SK-N-SH treated with all-trans-retinoic acid at 6 μM for 48 hours (cell line): ENCODE measurements around the gene IGFBP3.

Experiments used
- ATAC-seq: fragments of 200-7000 bp; cut with Tn5 transposase; 3 replicates; pipeline ENCODE4 v1.9.1; 2020; ENCODE audit warnings: mild to moderate bottlenecking, moderate library complexity
- ARNTL ChIP-seq: fragments of 450-650 bp; formaldehyde crosslinking; IDR thresholded peaks from 2 replicates; pipeline ENCODE4 v1.5.0; 2020; ENCODE audit warnings: low read depth, mild to moderate bottlenecking, moderate library complexity, borderline replicate concordance
- CSDC2 ChIP-seq: fragments of 250-450 bp; sonication (Bioruptor Pico); IDR thresholded peaks from 2 replicates; pipeline ENCODE4 v1.5.0; 2020; ENCODE audit warnings: mild to moderate bottlenecking, moderate library complexity
- GLIS3 ChIP-seq: fragments of 250-450 bp; sonication (Bioruptor Pico); IDR thresholded peaks from 2 replicates; pipeline ENCODE4 v1.5.0; 2020; ENCODE audit warnings: mild to moderate bottlenecking, moderate library complexity
- ISL1 ChIP-seq: fragments of 250-450 bp; sonication (Bioruptor Pico); IDR thresholded peaks from 2 replicates; pipeline ENCODE4 v2.1.2; 2022; ENCODE audit warnings: mild to moderate bottlenecking, moderate library complexity
- PPARA ChIP-seq: fragments of 250-450 bp; sonication (Bioruptor Pico); IDR thresholded peaks from 2 replicates; pipeline ENCODE4 v1.5.0; 2020; ENCODE audit warnings: mild to moderate bottlenecking, borderline replicate concordance
- RARB ChIP-seq: fragments of 250-450 bp; sonication (Bioruptor Pico); IDR thresholded peaks from 2 replicates; pipeline ENCODE4 v1.8.0; 2021; ENCODE audit warnings: mild to moderate bottlenecking, moderate library complexity
- SNAI2 ChIP-seq: fragments of 250-450 bp; sonication (Bioruptor Pico); IDR thresholded peaks from 2 replicates; pipeline ENCODE4 v1.5.0; 2020; ENCODE audit warnings: mild to moderate bottlenecking, moderate library complexity
- TOX ChIP-seq: fragments of 250-450 bp; sonication (Bioruptor Pico); IDR thresholded peaks from 2 replicates; pipeline ENCODE4 v1.8.0; 2021; ENCODE audit warnings: mild to moderate bottlenecking, moderate library complexity, borderline replicate concordance
- ZC3H10 ChIP-seq: fragments of 250-450 bp; sonication (Bioruptor Pico); IDR thresholded peaks from 2 replicates; pipeline ENCODE4 v1.5.1; 2021; ENCODE audit warnings: mild to moderate bottlenecking, moderate library complexity
- ZFP3 ChIP-seq: fragments of 250-450 bp; sonication (Bioruptor Pico); IDR thresholded peaks from 2 replicates; pipeline ENCODE4 v1.5.0; 2020; ENCODE audit warnings: mild to moderate bottlenecking, moderate library complexity
- ZFP30 ChIP-seq: fragments of 450-650 bp; formaldehyde crosslinking; IDR thresholded peaks from 2 replicates; pipeline ENCODE4 v1.5.0; 2022; ENCODE audit warnings: mild to moderate bottlenecking, moderate library complexity
- ZNF565 ChIP-seq: fragments of 450-650 bp; formaldehyde crosslinking; conservative IDR thresholded peaks from 2 replicates; pipeline ENCODE4 v1.5.0; 2020; ENCODE audit warnings: low read depth, mild to moderate bottlenecking, moderate library complexity
- ZNF8 ChIP-seq: fragments of 450-650 bp; formaldehyde crosslinking; IDR thresholded peaks from 2 replicates; pipeline ENCODE4 v1.5.0; 2020; ENCODE audit warnings: mild to moderate bottlenecking, moderate library complexity
- TF ChIP-seq, protein P1 (sequence below): fragments of 250-450 bp; sonication (Bioruptor Pico); IDR thresholded peaks from 2 replicates; pipeline ENCODE4 v1.5.0; 2020; ENCODE audit warnings: mild to moderate bottlenecking, moderate library complexity
- TF ChIP-seq, protein P2 (sequence below): fragments of 250-450 bp; sonication (Bioruptor Pico); IDR thresholded peaks from 2 replicates; pipeline ENCODE4 v1.8.0; 2021; ENCODE audit warnings: low read depth, mild to moderate bottlenecking, moderate library complexity, borderline replicate concordance
- TF ChIP-seq, protein P3 (sequence below): fragments of 250-450 bp; sonication (Bioruptor Pico); IDR thresholded peaks from 2 replicates; pipeline ENCODE4 v1.8.0; 2020; ENCODE audit warnings: mild to moderate bottlenecking, moderate library complexity, borderline replicate concordance
- TF ChIP-seq, protein P4 (sequence below): fragments of 250-450 bp; sonication (Bioruptor Pico); IDR thresholded peaks from 2 replicates; pipeline ENCODE4 v1.5.1; 2020; ENCODE audit warnings: low read depth, mild to moderate bottlenecking, moderate library complexity
- TF ChIP-seq, protein P5 (sequence below): fragments of 250-450 bp; sonication (Bioruptor Pico); IDR thresholded peaks from 2 replicates; pipeline ENCODE4 v1.5.1; 2021; ENCODE audit warnings: mild to moderate bottlenecking, moderate library complexity

IGFBP3 gene

DNA sequence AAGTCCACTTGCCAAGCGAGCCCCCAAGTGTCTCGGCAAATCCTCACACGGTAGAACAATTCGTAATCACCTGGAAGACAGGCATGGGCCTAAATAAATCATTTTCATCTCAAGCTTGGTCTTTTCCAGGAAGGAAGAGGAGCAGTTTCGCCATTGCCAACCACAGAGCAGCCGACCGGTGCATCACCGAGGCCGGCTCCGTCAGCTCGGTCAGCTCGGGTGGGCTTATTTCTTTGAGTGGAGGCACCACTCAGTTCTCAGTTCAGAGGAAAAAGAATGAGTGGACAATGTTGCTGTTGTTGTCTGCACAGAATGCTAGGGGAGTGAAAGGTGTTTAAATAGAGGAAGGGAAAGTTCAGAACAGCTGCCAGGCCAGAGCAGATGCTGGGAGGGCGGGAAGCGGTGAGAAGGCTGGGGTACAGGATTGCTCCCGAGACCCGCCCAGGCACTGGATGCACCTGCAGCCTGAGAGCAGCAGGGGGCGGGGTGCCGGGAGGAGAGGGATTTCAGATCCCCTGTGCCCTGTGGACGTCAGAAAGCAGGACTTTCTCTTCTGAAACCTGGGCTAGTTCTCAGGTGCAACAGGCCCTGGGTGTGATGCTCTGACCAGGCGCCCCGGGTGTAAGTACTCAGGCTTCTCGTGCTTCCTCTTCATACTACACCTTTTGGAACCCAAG lies 17.7 kb upstream of the IGFBP3 start:
- ATAC-seq = peak; percentile 52; the same call in 1 of the 3 replicates
- TF ChIP-seq, protein P1, sequence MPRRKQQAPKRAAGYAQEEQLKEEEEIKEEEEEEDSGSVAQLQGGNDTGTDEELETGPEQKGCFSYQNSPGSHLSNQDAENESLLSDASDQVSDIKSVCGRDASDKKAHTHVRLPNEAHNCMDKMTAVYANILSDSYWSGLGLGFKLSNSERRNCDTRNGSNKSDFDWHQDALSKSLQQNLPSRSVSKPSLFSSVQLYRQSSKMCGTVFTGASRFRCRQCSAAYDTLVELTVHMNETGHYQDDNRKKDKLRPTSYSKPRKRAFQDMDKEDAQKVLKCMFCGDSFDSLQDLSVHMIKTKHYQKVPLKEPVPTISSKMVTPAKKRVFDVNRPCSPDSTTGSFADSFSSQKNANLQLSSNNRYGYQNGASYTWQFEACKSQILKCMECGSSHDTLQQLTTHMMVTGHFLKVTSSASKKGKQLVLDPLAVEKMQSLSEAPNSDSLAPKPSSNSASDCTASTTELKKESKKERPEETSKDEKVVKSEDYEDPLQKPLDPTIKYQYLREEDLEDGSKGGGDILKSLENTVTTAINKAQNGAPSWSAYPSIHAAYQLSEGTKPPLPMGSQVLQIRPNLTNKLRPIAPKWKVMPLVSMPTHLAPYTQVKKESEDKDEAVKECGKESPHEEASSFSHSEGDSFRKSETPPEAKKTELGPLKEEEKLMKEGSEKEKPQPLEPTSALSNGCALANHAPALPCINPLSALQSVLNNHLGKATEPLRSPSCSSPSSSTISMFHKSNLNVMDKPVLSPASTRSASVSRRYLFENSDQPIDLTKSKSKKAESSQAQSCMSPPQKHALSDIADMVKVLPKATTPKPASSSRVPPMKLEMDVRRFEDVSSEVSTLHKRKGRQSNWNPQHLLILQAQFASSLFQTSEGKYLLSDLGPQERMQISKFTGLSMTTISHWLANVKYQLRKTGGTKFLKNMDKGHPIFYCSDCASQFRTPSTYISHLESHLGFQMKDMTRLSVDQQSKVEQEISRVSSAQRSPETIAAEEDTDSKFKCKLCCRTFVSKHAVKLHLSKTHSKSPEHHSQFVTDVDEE (CRISPR knock-in tag) = no peak
- TF ChIP-seq ZNF8 (no peak), ARNTL (CRISPR knock-in tag) (no peak)
- TF ChIP-seq, protein P2, sequence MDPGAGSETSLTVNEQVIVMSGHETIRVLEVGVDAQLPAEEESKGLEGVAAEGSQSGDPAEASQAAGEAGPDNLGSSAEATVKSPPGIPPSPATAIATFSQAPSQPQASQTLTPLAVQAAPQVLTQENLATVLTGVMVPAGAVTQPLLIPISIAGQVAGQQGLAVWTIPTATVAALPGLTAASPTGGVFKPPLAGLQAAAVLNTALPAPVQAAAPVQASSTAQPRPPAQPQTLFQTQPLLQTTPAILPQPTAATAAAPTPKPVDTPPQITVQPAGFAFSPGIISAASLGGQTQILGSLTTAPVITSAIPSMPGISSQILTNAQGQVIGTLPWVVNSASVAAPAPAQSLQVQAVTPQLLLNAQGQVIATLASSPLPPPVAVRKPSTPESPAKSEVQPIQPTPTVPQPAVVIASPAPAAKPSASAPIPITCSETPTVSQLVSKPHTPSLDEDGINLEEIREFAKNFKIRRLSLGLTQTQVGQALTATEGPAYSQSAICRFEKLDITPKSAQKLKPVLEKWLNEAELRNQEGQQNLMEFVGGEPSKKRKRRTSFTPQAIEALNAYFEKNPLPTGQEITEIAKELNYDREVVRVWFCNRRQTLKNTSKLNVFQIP (CRISPR knock-in tag) = no peak

DNA sequence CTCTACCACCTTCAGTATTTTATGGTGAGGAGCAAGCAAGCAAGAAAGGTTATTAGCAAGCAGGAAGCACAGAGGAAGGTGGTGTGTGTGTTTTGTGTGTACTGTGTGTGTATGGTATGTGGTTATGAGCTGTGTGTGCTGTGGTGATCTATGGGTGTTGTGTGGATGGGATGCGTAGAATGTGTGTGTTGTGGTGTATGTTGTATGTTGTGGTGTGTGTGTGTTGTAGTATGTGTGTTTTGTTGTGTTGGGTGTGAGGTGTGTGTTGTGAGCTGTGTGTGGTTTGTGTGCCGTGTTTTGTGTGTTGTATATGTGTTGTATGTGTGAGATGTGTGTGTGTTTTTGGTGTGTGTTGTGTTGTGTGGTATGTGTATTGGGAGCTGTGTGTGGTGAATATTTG lies 16.8 kb upstream of the IGFBP3 start:
- TF ChIP-seq RARB (no peak), ARNTL (CRISPR knock-in tag) (no peak), GLIS3 (CRISPR knock-in tag) (no peak), SNAI2 (CRISPR knock-in tag) (no peak), ZC3H10 (no peak), CSDC2 (CRISPR knock-in tag) (no peak), ZFP3 (CRISPR knock-in tag) (no peak), PPARA (CRISPR knock-in tag) (no peak), ZNF8 (no peak), ISL1 (CRISPR knock-in tag) (no peak), ZFP30 (no peak), ZNF565 (no peak), TOX (CRISPR knock-in tag) (no peak)
- TF ChIP-seq, protein P3, sequence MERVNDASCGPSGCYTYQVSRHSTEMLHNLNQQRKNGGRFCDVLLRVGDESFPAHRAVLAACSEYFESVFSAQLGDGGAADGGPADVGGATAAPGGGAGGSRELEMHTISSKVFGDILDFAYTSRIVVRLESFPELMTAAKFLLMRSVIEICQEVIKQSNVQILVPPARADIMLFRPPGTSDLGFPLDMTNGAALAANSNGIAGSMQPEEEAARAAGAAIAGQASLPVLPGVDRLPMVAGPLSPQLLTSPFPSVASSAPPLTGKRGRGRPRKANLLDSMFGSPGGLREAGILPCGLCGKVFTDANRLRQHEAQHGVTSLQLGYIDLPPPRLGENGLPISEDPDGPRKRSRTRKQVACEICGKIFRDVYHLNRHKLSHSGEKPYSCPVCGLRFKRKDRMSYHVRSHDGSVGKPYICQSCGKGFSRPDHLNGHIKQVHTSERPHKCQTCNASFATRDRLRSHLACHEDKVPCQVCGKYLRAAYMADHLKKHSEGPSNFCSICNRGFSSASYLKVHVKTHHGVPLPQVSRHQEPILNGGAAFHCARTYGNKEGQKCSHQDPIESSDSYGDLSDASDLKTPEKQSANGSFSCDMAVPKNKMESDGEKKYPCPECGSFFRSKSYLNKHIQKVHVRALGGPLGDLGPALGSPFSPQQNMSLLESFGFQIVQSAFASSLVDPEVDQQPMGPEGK (CRISPR knock-in tag) = no peak
- TF ChIP-seq, protein P4, sequence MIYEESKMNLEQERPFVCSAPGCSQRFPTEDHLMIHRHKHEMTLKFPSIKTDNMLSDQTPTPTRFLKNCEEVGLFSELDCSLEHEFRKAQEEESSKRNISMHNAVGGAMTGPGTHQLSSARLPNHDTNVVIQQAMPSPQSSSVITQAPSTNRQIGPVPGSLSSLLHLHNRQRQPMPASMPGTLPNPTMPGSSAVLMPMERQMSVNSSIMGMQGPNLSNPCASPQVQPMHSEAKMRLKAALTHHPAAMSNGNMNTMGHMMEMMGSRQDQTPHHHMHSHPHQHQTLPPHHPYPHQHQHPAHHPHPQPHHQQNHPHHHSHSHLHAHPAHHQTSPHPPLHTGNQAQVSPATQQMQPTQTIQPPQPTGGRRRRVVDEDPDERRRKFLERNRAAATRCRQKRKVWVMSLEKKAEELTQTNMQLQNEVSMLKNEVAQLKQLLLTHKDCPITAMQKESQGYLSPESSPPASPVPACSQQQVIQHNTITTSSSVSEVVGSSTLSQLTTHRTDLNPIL (CRISPR knock-in tag) = no peak
- TF ChIP-seq, protein P1 (CRISPR knock-in tag) = no peak
- TF ChIP-seq, protein P5, sequence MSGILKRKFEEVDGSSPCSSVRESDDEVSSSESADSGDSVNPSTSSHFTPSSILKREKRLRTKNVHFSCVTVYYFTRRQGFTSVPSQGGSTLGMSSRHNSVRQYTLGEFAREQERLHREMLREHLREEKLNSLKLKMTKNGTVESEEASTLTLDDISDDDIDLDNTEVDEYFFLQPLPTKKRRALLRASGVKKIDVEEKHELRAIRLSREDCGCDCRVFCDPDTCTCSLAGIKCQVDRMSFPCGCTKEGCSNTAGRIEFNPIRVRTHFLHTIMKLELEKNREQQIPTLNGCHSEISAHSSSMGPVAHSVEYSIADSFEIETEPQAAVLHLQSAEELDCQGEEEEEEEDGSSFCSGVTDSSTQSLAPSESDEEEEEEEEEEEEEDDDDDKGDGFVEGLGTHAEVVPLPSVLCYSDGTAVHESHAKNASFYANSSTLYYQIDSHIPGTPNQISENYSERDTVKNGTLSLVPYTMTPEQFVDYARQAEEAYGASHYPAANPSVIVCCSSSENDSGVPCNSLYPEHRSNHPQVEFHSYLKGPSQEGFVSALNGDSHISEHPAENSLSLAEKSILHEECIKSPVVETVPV (CRISPR knock-in tag) = no peak
- TF ChIP-seq, protein P2 (CRISPR knock-in tag) = no peak
- ATAC-seq = no peak
